T-helper 9 cell (primary cell): ENCODE results near the gene UBE2D3.
"Not testable (repeated sequence)": the region's sequence is repeated elsewhere in the genome, so short reads cannot be mapped to it uniquely, and the experiment has no call there.

Experiments
- DNase-seq: peaks from one replicate; pipeline ENCODE4 v3.0.0-alpha.2; 2020
- total RNA-seq, 2 donors: gene quantifications; one replicate each; lab custom pipeline; 2026; lab: John Stamatoyannopoulos, UW

Gene UBE2D3
- total RNA-seq, result 406 to 715 reads per million in 2 donors

DNA sequence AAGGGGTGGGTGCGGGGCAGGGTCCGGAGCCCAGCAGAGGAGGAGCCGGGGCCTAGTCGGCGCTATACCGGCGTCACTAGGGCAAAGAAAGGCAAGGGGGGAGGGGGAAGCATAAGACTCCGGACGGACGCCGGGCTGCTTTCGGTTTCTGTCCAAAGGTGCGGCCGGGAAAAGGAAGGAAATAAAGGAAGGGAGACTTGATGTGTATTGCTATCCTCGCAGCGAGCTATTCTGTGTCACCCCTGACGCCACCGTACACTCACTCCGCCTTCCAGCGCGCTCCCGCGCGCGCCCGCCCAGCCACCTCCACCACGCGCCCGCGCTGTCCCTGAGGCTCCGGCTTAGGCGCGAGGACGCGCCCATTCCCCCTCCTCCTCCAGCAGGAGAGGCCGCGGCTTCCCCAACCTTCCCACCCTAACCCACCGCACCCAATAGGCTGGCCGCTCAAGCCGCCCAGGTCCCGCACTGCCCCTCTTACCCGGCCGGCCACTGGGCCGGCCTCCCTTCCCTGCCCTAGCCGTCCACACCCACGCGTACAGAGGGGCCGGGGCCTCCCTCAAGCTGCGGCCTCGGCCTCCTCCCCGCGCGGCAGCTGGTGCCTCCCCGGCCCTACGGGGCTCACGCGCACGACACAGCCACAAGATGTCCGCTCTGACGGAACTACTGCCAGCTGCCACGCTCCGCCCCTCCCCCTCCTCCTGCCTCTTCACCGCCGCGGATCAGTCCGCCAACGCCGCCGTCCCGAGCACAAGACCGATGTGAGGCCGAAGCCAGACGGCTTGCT lies at the start of gene UBE2D3:
Gene UBE2D3 (minus strand): TSS at position 662 of the 784 bp plus-strand sequence. CDS start 1,043 bp downstream, outside the sequence.
- peak; percentile 95 for DNase-seq

DNA sequence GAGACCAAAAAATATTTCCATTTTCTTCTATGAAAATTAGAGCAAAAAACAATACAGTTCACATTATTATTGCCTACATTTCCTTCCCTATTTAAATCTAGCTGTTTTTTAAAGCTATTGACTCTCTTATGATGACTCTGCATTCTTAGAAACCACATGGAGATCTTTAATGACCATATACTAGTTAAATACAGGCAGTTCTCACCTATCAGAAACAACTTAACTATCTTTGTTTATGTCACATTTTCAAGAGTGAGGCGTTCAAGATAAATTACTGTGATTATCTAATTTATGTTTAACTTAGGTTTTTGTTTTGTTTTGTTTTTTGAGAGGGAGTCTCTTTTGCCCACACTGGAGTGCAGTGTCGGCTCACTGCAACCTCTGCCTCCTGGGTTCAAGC lies 44.4 kb upstream of the UBE2D3 start:
- DNase-seq, result no peak

DNA sequence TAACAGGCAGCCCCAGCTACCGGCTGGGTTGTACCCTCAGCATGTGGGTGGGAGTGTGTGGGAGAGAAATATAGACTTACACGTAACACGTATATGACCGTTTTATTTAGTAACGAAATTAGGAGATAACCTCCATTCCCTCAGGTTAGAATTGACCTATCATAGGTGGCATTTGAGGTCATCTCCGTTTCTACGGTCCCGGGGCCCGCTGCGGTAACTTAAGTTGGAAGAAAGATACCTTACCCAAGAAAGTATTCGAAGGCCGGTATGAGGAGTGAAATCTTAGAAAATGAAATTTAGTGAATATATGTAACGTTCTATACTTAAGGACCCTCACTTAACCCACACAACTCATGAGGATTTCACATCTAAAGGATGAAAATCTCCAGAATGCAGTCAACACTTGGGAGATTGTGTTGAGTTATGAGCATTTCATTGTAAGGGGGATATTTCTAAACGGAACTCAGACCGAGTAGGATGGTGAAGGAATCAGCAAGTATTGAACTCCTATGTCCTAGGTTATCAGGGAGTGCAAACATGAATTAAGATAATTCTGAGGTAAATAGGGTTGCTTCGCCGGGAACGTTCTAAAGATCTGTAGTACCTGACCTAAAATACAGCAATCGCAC lies 42.3 kb upstream of the UBE2D3 start:
- no peak for DNase-seq

DNA sequence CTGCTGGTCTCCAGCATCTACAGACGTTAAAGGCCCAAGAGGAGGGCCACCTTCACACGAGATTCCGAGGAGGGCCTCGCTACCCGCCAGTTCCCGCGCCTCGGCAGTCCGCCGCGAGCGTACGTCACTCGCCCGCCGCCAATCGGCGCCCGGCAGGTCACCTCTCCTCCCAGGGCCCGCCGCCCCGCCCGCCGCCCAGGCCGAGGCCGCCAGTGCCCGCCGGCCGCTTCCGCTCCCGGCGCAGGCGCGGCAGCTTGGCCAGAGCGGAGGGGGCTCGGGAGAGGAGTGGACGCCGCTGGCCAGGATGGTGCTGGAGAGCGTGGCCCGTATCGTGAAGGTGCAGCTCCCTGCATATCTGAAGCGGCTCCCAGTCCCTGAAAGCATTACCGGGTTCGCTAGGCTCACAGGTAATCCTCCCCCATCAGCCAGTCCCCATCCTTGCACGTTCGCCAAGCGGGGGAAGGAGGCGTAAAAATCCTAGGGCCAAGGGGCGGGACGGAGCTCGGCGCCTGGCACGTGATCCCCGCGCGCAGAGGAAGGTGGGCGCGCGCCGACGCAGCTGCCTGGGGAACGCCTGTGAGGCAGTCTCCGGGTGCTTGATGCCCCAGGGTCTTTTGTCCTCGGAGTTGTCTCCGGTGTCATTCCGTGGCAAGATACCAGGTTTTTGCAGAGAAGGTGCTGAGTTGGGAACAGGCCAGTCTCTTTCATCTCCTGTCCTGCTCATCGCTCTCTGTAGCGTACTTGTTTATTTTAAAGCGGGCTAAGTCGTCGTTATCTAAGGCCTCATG lies 41.6 kb upstream of the UBE2D3 start, which contains the start of gene CISD2:
Gene CISD2 (plus strand): TSS at position 212 of the 788 bp plus-strand sequence. CDS start 93 bp downstream, at position 305.
- peak; percentile 84 for DNase-seq

DNA sequence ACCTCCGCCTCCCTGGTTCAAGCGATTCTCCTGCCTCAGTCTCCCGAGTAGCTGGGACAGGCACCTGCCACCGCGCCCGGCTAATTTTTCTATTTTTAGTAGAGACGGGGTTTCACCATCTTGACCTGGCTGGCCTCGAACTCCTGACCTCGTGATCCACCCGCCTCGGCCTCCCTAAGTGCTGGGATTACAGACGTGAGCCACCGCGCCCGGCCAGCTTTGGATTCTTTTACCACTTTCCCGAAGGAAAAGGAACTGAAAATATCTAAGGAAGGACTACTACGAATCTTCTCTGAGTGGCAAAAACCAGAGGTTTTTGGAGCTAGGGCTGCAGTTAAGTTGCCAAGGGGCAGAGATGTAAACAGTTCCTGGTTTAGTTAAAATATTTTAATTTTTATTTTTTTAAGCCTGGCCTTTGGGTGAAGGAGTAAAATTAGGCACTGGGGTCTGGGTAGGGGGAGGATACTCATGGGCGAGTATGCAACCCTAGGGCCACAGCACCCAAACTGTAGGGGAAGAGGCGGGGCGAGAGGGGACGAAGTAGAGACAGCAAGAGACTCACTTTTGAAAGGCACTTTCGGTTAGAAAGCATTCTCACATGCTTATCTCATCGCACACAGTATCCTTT lies 40.9 kb upstream of the UBE2D3 start:
- DNase-seq, result peak; percentile 9

DNA sequence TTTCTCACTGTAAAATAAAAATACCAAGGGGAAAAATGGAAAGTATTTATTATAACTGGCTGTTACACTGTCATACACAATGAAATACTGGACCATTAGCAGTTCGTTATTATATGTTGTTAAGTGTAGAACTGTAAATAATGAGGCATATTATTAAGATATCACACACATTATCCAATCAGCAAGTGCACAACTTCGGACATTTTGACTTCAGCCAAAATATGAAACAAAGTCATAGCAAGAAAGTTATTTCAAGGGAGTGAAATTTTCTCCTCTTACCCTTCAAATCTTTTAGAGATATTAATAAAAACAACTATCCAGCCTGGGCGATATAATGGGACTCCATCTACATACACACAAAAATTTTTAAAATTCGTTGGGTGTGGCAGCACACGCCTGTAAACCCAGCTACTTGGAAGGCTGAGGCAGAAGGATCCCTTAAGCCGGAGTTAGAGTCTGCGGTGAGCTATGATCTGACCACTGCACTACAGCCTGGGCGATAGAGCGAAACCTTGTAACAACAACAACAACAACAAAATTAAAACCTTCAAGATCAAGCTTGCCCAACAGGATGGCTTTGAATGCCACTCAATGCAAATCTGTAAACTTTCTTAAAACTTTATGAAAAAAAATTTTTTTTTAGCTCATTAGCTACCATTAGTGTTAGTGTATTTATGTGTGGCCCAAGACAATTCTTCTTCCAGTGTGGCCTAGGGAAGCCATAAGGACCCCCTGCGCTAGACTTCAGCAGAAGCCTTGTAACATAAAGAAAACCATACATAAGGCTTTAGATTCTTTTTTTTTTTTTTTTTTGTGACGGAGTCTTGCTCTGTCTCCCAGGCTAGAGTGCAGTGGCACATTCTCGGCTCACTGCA lies 40.2 kb upstream of the UBE2D3 start:
- no peak for DNase-seq

DNA sequence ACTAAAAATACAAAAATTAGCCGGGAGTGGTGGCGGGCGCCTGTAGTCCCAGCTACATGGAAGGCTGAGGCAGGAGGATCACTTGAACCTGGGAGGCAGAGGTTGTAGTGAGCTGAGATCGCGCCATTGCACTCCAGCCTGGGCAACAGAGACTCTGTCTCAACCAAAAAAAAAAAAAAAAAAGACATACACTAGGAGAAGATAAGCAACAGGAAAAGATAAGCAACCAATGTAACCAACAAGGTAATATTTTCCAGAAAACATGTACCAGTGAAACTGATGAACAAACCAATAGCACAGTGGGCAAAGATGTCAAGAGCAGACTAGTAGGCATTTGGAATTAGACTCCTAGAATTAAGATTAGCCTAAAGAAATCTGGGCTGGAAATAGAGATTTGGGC lies 38.0 kb upstream of the UBE2D3 start:
- DNase-seq, result not testable (repeated sequence)

DNA sequence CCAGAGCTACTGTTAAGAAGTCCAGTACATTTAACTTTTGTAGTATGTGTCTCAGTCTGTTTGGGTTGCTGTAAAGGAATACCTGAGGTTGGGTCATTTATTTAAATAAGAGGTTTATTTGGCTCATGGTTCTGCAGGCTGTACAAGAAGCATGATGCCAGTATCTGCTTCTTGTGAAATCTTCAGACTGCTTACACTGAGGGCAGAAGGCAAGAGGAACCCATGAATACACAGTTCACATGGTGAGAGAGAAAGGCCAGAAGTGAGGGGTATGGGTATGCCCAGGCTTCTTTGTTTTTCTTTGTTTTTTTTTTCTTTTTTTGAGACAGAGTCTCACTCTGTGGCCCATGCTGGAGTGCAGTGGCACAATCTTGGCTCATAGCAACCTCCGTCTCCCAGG lies 35.4 kb upstream of the UBE2D3 start:
- no peak for DNase-seq

DNA sequence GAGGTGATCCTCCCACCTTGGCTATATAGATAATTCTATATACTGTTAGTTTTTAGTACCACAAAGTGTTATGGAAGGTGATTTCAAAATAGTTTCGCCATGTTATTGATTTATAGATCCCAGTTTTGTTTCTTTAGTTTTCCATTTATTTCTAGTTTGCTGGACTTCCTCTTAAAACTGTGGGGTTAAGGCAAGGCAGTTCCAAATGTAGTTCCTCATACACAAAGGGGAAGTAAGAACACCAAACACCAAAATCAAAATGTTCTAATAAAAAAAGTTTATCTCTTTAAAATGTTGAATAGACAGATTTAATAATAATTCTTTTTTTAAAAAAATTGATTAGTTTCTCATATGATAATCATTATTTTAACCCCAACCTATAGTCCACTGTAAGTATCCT lies 34.7 kb upstream of the UBE2D3 start:
- no peak for DNase-seq

DNA sequence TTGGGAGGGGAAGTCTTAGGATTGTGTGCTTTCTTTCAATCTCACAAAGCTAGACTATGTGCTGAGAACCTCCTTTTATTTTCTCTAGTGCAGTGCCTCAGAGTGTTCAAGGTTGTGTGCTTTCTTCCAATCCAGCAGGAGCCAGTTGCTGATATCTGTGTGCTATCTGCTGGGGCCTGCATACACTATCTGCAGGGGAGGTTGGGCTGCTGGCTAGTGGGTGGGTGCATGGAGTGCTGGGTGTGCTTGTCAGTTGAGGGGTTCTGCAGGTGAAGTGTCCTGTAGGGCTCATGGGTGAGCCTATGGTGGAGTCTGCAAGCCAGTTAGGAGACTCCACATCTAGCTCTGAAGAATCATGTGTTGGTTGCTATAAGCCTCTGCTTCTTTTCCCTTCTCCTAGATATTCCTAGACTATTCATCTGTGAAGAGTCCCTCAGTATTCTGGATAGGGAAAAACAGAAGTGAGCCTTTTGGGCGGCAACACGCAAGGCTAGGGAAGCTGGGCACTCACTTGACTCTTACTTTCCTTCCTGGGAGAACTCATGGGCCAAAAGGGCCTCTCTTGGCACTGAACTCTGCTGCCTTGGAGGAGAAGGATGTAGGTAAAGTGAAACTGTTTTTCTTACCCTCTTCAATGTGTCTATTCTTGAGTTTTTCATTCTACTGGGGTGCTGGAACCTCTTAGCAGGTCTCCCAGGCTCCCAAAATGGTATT lies 33.4 kb upstream of the UBE2D3 start:
- no peak for DNase-seq

DNA sequence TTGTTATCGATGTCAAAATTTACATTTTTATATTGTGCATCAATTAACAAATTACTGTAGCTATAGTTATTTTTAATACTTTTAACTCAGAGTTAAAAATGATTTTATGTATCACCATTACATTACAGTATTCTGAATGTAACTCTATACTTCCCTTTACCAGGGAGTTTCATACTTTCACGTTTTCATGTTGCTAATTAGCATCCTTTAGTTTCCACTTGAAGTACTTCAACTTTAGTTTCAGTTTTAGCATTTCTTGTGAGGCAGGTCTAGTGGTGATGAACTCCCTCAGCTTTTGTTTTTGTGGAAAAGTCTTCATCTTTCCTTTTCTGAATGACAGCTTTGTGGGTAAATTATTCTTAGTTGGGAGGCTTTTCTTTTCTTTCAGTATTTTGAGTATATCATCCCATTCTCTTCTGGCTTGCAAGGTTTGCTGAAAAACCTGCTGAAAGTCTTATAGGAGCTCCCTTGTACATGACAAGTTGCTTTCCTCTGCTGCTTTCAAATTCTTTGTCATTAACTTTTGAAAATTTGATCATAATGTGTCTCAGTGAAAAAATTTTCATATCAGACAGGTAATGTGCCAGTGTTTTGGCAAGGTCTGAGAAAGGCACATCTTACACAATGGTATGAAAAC lies 31.6 kb upstream of the UBE2D3 start:
- no peak for DNase-seq

DNA sequence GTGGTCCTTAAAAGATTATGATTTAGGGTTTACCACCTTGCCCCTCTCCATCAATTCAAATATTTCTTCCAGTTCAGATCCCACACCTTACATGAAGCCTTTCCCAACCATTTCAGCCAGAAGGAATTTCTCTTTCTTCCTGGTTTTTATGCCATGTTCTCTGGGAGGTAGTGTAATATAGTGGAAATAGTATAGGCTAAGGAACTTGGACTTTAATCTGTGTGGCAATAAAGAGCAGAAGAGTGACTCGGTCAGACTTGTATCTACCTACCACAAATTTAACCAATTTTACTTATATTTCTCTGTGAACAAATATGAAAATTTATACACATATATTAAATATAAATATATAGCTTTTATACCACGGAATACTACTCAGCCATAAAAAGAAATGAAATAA lies 23.0 kb upstream of the UBE2D3 start:
- DNase-seq, result no peak

DNA sequence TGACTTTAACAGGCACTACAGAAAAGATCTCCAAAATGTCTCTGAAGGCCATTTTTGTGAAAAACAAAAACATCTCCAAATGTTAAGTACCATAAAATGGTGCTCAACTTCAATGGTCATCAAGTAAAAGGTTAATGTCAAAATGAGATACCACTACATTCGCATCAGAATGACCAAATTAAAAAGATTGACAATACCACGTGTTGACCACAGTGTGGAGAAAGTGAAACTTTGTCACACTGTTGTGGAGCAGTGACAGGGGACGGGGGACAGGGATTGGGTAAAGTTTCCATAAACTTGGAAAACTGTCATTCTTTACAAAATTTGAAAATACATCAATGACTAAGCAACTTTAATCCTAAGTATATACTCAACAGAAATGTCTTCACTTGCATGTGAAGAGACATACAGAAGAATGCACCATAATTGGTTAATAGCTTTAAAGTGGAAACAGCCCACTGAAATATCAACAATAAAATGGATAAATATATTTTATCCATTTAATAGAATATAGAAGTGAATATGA lies 22.3 kb upstream of the UBE2D3 start:
- DNase-seq, result no peak

DNA sequence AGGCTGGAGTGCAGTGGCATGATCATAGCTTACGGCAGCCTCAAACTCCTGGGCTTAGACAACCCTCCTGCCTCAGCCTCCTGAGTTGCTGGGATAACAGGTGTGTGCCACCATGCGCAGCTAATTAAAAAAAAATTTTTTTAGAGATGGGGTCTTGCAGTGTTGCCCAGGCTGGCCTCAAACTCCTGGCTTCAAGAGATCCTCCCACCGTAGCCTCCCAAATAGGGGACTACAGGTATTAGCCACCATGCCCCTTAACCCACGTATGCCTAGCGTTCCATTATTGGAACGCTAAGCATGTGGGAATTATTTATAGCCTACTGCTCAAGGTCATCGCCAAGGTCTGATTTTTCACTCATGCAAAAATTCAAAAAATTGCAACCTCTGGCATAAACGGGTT lies 20.3 kb upstream of the UBE2D3 start:
- no peak for DNase-seq

DNA sequence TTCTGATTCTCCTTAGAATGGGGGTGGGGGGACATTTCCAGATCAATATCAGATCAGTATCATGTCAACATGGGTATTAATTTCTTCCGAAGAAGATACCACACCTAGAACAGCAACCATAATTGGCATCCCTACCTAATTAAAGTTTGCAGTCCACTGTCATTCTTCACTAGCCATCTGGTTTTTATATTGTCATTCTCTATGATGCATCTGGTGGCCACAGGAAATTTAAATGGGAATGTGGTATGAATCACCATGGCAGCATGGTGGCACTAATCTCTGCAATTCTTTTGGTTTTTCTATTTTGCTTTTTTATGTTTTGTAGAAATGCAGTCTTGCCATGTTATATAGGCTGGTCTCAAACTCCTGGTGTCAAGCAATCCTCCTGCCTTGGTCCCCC lies 16.6 kb upstream of the UBE2D3 start:
- no peak for DNase-seq

DNA sequence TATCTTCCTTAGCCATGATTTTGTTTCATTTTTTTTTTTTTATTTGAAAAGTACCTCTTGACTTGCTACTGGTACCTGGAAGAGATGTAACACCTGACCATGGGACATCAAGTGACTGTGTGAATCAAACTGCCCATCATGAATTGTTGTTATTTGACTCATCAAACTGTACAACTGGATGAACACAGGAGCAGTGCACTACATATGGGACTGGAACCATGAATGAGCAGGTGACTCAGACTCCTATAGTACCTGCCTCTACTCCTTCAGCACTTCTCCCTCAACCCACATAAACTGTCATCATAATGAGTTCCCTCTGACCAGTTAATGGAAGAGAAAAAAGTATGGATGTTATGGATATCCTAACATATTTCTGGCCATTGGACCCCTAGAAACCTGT lies 15.9 kb upstream of the UBE2D3 start:
- no peak for DNase-seq

DNA sequence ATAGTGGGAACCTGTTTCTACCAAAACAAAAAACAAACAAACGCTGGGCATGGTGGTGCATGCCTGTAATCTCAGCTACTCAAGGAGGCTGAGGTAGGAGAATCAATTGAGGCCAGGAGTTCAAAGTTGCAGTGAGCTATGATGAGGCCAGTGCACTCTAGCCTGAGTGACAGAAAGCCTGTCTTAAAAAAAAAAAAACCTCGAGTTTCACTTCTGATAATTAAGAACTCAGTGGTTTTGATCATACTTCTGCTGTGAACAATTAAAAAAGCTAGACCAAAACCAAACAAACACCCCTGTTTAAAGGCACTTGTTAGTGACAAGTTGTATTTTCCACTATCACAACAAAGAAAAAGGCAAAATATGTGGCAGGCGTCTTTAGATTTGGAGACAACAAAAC lies 15.0 kb upstream of the UBE2D3 start:
- DNase-seq, result no peak

DNA sequence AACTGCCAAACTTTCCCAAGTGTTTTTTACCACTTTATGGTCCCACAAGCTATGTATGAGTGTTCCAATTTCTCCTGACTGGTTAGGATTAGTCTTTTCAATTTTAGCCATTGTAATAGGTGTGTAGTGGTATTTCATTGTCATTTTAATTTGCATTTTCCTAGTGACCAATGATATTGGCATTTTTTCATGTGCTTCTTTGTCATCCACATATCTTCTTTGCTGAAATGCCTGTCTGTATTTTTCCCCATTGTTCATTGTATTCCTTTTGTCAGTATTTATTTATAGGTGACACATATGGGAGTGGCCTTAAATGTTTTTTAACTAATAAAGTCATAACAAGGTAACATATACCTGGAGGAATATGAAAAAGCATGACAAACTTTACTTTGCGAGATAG lies 9.2 kb upstream of the UBE2D3 start:
- DNase-seq, result no peak

DNA sequence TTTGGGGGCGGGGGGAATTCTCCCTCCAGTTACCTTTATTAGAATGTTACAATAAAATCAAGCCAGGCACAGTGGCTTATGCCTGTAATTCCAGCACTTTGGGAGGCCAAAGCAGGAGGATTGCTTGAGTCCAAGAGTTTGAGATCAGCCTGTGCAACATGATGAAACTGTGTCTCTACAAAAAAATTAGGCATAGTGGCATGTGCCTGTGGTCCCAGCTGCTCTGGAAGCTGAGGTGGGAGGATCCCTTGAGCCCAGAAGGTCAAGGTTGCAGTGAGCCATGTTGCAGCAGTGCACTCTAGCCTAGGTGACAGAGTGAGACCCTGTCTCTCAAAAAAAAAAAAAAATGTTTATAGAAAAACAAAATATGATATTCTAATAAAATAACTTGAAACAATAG lies 5.3 kb upstream of the UBE2D3 start:
- DNase-seq, result no peak

DNA sequence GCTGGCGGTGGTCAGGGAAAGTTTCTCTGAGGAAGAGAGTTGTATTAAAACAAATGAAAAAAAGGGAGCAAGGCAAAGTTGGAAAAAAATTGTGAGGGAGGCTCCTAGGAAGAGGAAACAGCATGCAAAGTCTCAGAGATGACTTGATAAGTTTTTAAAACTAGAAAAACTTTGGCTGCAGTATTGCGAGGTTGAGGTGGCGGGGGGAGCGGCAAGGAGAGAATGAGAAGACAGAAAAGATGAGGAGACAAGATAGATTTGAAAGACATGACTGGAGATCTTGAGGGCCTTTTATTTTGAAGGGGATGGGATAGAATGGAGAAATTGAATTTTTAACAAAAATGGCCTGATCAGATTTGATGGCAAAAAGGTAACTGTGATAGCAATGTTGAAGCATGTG lies 4.8 kb upstream of the UBE2D3 start:
- no peak for DNase-seq

DNA sequence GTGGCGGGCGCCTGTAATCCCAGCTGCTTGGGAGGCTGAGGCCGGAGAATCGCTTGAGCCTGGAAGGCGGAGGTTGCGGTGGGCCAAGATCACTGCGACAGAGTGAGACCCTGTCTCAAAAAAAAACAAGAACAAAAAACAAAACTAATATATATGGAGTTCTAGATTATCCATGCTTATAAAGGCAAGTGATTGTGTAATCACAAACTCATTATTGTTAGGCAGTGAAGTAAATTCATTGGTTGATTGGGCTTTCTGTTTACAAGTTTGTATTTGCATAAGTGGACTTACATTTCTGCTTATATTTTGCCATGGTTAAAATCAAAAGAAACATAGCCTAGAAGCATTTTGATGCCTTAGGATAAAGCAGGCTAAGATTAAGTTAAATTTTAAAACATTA lies 2.5 kb upstream of the UBE2D3 start:
- DNase-seq, result no peak
